ENCODE measurements around the gene KATNB1.
"Not testable (repeated sequence)": the region's sequence is repeated elsewhere in the genome, so short reads cannot be mapped to it uniquely, and the experiment has no call there.

The KATNB1 gene

DNA sequence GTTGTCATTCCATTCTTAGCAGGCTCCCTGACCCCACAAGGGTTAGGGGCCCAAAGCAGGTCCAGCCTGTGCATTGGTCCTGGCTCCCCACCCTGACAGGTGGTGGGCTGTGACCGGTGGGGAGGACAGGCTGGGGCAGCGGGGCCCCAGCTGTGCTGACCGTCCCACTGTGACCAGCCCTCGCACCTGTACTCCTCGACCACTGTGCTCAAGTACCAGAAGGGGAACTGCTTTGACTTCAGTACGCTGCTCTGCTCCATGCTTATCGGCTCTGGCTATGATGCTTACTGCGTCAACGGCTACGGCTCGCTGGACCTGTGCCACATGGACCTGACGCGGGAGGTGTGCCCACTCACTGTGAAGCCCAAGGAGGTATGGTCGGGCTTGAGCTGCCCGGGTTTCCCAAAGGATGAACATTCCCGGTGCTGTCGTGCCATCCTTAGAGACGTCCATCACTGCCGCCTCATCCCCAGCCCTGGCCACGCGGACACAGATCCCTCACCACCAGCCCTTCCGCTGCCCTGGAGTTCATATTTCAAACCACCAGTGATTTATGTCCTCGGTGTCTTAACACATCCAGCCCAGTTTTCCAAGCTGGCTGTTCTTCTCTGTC is 33.7 kb upstream of the KATNB1 start:
- no peak for DNase-seq

DNA sequence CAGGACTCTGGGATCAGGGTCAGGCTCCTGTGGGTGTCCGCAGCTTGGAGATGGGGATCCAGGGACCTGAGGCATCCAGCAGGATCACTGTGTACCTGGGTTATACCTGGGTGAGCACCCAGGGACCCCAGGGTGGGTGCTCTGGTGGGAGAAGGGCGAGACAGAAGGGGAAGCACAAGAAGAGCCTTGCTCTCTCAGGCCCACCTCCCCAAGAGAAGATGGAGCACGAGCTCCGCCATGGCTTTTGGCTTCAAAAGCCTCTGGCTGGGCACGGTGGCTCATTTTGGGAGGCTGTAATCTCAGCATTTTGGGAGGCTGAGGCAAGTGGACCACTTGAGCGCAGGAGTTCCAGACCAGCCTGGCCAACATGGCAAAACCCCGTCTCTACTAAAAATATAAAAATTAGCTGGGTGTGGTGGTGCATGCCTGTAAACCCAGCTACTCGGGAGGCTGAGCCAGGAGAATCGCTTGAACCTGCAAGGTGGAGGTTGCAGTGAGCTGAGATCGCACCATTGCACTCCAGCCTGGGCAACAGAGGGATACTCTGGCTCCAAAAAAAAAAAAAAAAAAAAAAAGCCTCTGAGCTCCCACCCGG is 32.1 kb upstream of the KATNB1 start:
- DNase-seq: no peak

GRCh38 chr16:57704011-57704904 is 31.3 kb upstream of the KATNB1 start:
- DNase-seq: no peak

GRCh38 chr16:57704905-57705852 is 30.4 kb upstream of the KATNB1 start:
- DNase-seq: no peak

DNA sequence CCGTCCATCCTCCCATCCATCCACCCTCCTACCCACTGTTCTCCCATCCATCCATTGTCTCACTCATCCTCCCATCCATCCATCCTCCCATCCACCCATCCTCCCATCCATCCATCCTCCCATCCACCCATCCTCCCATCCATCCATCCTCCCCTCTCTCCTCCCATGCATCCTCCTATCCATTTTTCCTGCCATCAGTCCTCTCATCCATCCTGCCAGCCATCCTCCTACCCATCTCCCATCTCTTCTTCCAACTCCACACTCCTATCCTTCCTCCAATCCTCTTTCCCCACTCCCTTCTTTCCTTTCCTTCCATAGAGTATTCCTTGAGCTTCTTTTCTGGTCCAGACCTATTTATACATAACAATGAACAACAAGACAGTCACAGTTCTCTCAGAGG is 28.9 kb upstream of the KATNB1 start:
- no peak for DNase-seq

DNA sequence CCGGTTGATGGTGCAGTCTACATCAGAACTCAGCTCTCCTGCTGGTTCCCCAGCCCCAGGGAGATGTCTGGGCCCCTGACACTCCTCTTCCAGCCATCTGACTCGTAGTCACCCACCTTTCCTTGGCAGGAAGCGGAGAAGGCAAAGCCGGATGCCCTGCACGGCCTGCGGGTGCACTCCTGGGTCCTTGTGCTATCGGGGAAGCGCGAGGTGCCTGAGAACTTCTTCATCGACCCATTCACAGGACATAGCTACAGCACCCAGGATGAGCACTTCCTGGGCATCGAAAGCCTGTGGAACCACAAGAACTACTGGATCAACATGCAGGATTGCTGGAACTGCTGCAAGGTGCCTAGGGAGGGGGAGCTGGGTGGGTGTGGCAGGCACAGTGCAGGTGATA is 28.2 kb upstream of the KATNB1 start:
- DNase-seq: no peak

- no peak for DNase-seq
Measured at GRCh38 chr16:57708168-57708567, 27.4 kb upstream of the KATNB1 start.

GRCh38 chr16:57709663-57710062 is 25.9 kb upstream of the KATNB1 start:
- no peak for DNase-seq

GRCh38 chr16:57711346-57711745 is 24.2 kb upstream of the KATNB1 start:
- no peak for DNase-seq

DNA sequence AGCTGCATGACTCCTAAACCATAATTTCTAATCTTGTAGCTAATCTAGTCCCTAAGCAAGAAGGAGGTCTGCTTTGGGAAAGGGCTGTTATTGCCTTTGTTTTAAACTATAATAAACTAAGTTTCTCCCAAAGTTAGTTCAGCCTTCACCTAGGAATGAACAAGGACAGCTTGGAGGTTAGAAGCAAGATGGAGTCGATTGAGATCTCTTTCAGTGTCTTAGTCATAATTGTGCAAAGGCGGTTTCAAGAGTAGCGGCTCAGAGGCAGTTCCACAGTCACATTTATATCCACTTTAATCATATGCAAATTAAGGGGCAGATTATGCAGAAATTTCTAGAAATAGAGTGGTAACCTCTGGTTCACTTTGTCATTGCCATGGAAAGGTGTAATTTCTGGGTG is 23.6 kb upstream of the KATNB1 start:
- no peak for DNase-seq

DNA sequence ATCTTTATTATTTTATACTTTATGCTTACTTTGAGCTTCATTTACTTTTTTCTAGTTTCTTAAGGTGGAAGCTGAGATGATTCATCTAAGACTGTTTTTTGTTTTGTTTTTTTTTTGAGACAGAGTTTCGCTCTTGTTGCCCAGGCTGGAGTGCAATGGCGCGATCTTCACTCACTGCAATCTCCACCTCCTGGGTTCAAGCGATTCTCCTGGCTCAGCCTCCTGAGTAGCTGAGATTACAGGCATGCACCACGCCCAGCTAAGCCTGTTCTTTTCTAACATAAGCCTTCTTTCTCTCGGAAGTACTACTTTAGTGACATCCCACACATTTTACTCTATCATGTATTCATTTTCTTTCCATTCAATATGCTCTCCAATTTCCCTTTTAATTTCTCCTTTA is 23.0 kb upstream of the KATNB1 start:
- DNase-seq: not testable (repeated sequence)

DNA sequence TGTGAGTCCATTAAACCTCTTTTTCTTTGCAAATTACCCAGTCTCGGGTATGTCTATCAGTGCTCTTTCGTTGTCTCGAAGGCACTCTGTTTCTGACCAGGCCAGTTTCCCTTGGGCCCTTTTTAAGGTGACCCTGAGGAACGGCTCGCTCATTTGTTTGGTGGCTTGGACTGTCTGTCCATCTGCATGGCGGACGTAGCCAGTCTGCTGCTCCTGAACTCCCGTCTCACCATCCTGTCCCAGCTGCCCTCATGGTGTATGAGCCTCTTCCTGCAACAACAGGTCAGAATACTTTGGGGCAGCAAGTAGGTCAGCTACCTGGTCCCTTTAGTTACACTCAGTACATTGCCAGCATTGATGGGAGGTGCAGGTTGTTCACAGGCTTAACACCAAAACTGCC is 22.0 kb upstream of the KATNB1 start:
- DNase-seq: no peak

- DNase-seq: no peak
Measured at GRCh38 chr16:57714047-57714446, 21.5 kb upstream of the KATNB1 start.

DNA sequence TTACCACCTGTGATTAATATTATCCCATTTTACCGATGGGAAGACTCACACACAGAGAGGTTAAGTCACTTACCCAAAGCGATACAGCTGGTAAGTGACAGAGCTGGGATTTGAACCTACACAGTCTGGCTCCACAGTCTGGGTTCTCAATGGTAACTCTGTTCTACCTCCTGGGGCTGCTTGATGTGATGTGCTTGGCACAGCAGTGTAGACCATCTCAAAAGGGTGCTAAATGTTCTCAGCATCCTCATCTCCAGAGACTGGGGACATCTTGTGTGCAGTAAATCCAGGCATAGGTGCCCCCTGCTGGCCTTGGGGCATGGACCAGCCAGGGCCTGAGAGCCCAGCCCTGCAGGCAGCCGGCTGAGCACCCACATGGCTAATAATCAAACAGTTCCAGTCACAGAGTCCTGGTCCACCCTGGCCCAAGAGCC is 15.4 kb upstream of the KATNB1 start:
- peak in 2 of 3 experiments; percentile 11 to 58 for DNase-seq

DNA sequence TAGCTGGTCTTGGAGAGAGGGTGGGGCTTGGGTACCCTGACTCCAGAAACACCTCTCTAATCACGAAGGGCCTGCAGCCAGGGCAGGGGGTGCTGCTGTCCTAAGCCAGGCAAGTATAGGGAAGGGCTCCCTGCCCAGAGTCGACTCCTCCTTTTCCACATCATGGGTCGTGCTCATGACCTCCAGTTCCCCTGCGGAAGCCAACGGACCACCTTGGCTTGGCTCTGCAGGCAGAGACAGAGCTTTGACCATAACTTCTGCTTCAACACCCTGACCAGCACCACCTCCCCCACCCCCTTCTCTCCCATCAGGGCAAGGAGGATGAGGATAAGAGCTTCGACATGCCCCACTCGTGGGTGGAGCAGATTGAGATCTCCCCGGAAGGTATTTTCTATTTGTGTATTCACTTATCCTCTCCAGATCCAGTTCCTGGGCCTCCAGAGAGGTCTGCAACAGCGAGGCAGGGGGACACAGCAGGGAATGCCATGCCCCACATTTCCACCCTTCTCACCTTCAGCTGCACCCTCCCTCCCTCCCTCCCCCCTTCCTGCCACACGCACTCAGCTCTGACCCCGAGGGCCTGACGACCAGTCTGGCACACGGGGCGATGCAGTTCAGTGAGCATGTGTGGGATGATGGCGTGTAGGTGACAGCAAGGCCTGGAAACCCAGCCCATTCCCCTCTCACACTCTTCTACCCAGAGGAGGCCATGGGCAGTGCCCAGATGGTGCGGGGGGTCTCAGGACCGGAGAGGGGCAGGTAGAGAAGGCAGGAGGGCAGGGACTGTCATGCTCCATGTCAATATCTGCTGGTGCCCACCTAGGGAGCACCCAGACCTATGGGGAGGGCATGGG is 14.0 kb upstream of the KATNB1 start:
- DNase-seq: no peak

DNA sequence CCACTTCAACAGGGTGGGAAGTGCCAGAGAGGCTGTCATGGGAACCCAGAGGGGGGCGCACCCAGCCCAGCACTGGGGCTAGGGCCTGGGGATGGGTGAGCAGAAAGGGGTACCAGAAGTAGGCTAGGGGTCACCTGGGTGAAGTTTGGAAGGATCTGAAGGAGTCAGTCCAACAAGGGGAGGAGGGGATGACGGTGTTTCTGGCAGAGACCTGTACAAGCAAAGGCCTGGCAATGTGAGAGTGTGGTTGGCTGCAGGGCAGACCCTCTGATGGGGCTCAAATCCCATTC is 13.4 kb upstream of the KATNB1 start:
- DNase-seq: no peak

GRCh38 chr16:57722651-57723050 is 12.9 kb upstream of the KATNB1 start:
- DNase-seq: no peak

DNA sequence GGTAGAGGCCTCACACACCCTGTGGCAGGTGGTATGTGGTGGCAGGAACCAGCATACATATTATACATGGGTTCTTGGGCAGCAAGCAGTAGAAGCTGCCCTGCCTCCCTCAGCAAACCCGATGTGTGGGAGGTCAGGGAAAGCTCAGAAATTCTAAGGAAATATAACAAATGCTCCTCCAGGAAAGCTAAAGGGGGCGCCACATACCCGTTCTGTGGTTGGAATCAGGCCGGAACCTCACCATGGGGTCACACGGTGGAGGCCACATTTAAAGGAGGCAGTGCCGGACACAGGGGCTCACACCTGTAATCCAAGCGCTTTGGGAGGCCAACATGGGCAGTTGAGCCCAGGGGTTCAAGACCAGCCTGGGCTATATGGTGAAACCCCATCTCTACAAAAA is 12.4 kb upstream of the KATNB1 start:
- no peak for DNase-seq

- DNase-seq: no peak
Measured at GRCh38 chr16:57724531-57724930, 11.0 kb upstream of the KATNB1 start.

DNA sequence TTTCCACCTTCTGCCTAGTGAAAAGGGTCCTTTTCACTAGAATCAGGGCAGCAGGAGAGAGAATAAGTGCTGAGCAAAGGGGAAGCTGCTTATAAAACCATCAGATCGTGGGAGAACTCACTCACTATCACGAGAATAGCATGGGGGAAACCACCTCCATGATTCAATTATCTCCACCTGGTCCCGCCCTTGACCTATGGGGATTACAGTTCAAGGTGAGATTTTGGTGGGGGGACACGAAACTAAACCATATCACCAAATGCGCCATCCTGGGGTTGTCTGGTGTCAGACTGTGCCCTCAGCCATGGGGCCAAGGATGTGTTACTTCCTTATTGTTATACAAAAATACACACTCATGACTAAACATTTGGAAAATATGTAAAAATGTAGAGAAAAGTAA is 10.4 kb upstream of the KATNB1 start:
- no peak for DNase-seq

DNA sequence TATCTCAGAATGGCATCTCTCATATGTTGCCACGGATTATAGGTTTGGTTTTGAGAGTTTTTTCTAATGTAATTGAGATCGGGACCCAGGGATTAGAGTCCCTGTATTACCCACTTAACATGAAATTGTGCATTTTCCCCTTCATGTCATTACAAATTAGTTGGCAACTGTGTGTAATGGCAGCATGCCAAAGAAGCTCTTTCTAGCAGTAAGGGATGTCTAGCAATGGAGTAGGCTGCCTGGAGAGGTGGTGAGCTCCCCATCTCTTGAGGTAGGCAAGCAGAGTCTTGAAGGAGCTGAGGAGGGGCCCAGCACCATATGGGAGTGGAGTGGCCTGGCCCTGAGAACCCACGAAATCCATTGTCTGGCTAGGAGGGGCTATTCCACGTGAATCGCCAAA is 10.0 kb upstream of the KATNB1 start:
- peak in 1 of 3 experiments; percentile 15 for DNase-seq

- DNase-seq: no peak
Measured at GRCh38 chr16:57725976-57726375, 9.6 kb upstream of the KATNB1 start.

Data from NCI-H1417 (cell line).